Ishikawa (cell line): ENCODE measurements around the gene TBX2.
A peak's percentile ranks its signal among the peaks of the same experiment; 100 is the strongest.

Experiments
- CEBPB ChIP-seq: IDR thresholded peaks from 2 replicates; pipeline ENCODE4 v1.6.1; 2012
- CREB1 ChIP-seq: IDR thresholded peaks from 2 replicates; pipeline ENCODE4 v1.6.1; 2012; ENCODE audit warnings: low read depth
- EGR1 ChIP-seq: IDR thresholded peaks from 2 replicates; pipeline ENCODE4 v1.6.1; 2012
- EP300 ChIP-seq: IDR thresholded peaks from 2 replicates; pipeline ENCODE4 v1.6.1; 2012; ENCODE audit warnings: borderline replicate concordance
- FOXM1 ChIP-seq: IDR thresholded peaks from 2 replicates; pipeline ENCODE4 v1.6.1; 2012; ENCODE audit warnings: low read depth, borderline replicate concordance
- NFIC ChIP-seq: IDR thresholded peaks from 2 replicates; pipeline ENCODE4 v1.6.1; 2012
- RAD21 ChIP-seq: IDR thresholded peaks from 2 replicates; pipeline ENCODE4 v1.6.1; 2012; ENCODE audit warnings: low read depth
- TAF1 ChIP-seq: IDR thresholded peaks from 2 replicates; pipeline ENCODE4 v1.6.1; 2012; ENCODE audit warnings: low read depth, mild to moderate bottlenecking
- TCF12 ChIP-seq: IDR thresholded peaks from 2 replicates; pipeline ENCODE4 v1.6.1; 2012; ENCODE audit warnings: low read depth
- TEAD4 ChIP-seq: IDR thresholded peaks from 2 replicates; pipeline ENCODE4 v1.6.1; 2012
- YY1 ChIP-seq: IDR thresholded peaks from 2 replicates; pipeline ENCODE4 v1.6.1; 2012; ENCODE audit warnings: low read depth
- ZBTB7A ChIP-seq: IDR thresholded peaks from 2 replicates; pipeline ENCODE4 v1.6.1; 2012; ENCODE audit warnings: low read depth
- TF ChIP-seq, protein P1 (sequence below): IDR thresholded peaks from 2 replicates; pipeline ENCODE4 v1.6.1; 2012
- TF ChIP-seq, protein P2 (sequence below): IDR thresholded peaks from 2 replicates; pipeline ENCODE4 v1.6.1; 2012
- TF ChIP-seq, protein P3 (sequence below): IDR thresholded peaks from 2 replicates; pipeline ENCODE4 v1.6.1; 2012; ENCODE audit warnings: low read depth, mild to moderate bottlenecking

The TBX2 gene

DNA sequence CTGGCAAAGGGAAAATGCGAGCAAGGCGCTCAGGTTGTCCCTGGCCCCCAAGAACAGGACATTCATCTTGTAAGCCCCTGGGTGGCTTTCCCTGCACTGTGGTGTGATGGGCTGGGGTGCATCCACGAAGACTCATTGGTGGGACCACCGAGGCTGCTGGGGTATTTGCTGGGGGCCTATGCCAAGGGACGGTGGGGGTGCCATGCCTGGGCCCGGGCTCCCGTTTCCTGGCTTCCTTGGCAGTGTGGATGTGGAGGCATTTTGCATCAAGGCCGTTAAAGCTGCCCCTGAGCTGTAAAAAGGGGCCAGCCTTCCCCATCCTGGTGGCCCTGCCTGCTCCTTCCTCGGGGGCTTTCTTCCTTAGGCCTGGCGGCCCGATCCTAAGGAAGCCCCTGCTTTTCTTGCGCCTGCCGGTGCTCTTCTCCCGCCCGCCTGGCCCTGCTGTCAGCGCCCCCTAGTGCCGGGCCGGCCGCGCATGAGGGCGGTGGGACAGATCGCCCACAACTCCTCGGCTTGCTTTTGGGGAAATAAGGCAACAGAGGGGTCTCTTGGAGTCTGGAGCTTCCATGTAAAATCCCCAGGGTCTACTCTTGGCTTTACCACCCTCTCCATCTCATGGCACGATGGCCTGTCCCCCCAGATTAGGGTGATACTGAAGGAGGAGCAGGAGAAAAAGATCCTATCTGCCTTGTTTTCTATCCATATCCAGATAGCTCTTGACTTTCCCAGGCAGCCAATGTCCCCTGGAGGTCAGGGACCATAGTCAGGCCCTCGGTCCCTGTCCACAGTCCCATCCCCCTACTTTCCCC, 9.8 kb upstream of the TBX2 start:
- TF ChIP-seq RAD21 (peak; percentile 75; the same call in 1 of the 2 replicates), ZBTB7A (0 out of 2 replicates have a peak, but pooled peaks have one; percentile 50), CEBPB (no peak)
- TF ChIP-seq, protein P1, sequence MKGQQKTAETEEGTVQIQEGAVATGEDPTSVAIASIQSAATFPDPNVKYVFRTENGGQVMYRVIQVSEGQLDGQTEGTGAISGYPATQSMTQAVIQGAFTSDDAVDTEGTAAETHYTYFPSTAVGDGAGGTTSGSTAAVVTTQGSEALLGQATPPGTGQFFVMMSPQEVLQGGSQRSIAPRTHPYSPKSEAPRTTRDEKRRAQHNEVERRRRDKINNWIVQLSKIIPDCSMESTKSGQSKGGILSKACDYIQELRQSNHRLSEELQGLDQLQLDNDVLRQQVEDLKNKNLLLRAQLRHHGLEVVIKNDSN = no peak
- TF ChIP-seq, protein P2, sequence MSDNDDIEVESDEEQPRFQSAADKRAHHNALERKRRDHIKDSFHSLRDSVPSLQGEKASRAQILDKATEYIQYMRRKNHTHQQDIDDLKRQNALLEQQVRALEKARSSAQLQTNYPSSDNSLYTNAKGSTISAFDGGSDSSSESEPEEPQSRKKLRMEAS = no peak
- TF ChIP-seq, protein P3, sequence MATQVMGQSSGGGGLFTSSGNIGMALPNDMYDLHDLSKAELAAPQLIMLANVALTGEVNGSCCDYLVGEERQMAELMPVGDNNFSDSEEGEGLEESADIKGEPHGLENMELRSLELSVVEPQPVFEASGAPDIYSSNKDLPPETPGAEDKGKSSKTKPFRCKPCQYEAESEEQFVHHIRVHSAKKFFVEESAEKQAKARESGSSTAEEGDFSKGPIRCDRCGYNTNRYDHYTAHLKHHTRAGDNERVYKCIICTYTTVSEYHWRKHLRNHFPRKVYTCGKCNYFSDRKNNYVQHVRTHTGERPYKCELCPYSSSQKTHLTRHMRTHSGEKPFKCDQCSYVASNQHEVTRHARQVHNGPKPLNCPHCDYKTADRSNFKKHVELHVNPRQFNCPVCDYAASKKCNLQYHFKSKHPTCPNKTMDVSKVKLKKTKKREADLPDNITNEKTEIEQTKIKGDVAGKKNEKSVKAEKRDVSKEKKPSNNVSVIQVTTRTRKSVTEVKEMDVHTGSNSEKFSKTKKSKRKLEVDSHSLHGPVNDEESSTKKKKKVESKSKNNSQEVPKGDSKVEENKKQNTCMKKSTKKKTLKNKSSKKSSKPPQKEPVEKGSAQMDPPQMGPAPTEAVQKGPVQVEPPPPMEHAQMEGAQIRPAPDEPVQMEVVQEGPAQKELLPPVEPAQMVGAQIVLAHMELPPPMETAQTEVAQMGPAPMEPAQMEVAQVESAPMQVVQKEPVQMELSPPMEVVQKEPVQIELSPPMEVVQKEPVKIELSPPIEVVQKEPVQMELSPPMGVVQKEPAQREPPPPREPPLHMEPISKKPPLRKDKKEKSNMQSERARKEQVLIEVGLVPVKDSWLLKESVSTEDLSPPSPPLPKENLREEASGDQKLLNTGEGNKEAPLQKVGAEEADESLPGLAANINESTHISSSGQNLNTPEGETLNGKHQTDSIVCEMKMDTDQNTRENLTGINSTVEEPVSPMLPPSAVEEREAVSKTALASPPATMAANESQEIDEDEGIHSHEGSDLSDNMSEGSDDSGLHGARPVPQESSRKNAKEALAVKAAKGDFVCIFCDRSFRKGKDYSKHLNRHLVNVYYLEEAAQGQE = no peak

DNA sequence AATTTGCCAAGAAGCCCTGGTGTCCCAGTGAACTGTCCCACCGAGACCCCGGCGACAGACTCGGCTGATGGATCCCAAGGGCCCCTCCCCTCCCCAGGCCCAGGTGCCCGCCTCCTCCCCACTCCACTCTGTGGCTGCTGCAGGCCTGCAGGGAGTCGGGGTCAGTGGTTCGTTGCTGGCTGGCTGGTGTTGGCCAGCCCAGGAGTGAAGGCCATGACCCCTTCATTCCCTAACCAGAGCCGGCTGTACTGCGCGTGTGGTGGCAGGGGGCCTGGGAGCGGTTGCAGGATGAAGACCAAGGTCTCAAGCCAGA, 9.2 kb upstream of the TBX2 start:
- TF ChIP-seq ZBTB7A (no peak), FOXM1 (no peak), RAD21 (no peak), EGR1 (no peak), EP300 (no peak), CREB1 (no peak), CEBPB (no peak), TAF1 (no peak), TCF12 (no peak), NFIC (no peak), YY1 (no peak), TEAD4 (no peak)
- TF ChIP-seq, protein P3 = no peak
- TF ChIP-seq, protein P2 = no peak
- TF ChIP-seq, protein P1 = no peak

DNA sequence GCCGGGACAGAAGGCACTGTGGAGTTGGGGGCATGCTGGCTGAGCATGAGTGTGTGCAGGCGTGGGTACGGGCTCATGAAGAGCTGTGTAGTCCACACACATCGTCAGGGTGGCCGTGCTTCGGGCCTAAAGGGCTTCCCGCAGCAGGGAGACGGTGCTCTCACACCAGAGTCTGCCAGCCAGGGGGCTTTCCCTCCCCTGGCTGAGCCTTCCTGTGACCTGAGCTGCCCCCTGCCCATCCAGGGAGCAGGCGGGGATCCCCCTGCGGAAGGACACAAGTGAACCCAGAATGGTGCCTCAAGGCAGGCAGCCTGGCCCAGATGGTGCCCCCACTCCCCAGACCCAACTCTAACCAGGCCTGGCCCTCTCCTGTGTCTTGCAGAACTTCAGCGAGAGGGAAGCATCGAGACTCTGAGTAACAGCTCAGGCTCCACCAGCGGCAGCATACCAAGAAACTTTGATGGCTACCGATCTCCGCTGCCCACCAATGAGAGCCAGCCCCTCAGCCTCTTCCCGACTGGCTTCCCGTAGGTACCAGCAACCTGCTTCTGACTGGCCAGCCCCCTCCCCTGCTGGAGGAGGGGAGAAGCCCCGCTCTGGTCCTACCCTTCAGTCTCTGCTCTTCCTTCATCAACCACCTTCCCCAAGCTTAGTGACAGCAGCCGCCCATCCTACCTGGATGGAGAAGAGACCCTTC, 7.9 kb upstream of the TBX2 start:
- TF ChIP-seq EP300 (no peak), ZBTB7A (no peak), EGR1 (no peak), CEBPB (no peak), RAD21 (no peak)
- TF ChIP-seq, protein P3 = no peak
- TF ChIP-seq, protein P2 = no peak

DNA sequence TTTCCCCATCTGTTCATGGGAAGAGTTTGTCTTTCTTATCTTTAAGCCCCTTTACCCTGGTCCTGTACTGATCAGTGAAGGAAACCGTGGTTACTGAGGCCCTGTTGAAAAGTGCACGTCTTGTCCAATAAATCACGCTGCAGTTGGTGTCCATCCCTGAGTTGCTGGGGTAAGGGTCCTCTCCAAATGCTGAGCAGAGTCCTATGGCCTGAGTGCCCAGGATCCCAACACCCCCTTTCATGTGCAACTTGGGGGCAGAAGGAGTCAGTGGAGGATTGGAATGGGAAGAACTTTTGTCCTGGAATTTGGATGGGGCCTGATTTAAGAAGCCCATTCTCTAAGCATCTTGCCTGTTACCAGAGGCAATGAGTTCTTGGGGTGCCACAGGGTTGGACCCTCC, 7.0 kb upstream of the TBX2 start:
- TF ChIP-seq TEAD4 = no peak
- no peak for TF ChIP-seq CREB1
